Right renal cortex interstitium (tissue), 3 donors: ENCODE measurements around the gene RAP1GAP2. TPM values are rescaled to one million over a fixed set of nuclear protein-coding genes. Genes with fewer than 3 reads are reported as not detected.
"Not testable (repeated sequence)": the region's sequence is repeated elsewhere in the genome, so short reads cannot be mapped to it uniquely, and the experiment has no call there.

ENCODE experiments used
- DNase-seq, 3 donors: peaks; one replicate each; pipeline ENCODE4 v3.0.0-alpha.2; 2013; ENCODE audit warnings: low read depth in 3 of 3, low spot score in 2 of 3
- polyA plus RNA-seq, 3 donors: library from polyadenylated mRNA; unstranded; fragments of 120-200 nt; gene quantifications; one replicate each; pipeline ENCODE4 v1.2.1, GENCODE V29; 2013; ENCODE audit not compliant: insufficient read length in 3 of 3

RAP1GAP2 gene
- polyA plus RNA-seq, 3 donors, result 21.2 to 26.3 (median 22.5) TPM

DNA sequence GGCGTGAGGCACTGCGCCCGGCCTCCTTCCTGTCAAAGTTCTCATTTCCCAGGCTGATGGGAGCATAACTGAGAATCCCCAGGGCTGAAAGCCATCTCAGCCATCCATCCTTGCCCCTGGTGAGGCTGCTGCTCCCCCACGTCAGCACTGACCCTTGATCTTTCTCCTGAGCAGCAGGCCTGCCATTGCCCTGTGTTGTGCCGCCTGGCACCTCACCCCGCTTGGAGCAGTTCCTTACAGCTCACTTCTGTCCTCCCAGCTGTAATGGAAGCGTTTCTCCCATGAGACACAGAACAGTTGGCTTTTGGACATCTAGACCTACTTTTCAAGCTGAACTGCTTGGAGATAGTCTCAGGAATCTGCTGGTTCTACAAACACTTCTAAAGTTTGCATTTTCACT lies 215.7 kb downstream of the RAP1GAP2 start:
- no peak for DNase-seq

DNA sequence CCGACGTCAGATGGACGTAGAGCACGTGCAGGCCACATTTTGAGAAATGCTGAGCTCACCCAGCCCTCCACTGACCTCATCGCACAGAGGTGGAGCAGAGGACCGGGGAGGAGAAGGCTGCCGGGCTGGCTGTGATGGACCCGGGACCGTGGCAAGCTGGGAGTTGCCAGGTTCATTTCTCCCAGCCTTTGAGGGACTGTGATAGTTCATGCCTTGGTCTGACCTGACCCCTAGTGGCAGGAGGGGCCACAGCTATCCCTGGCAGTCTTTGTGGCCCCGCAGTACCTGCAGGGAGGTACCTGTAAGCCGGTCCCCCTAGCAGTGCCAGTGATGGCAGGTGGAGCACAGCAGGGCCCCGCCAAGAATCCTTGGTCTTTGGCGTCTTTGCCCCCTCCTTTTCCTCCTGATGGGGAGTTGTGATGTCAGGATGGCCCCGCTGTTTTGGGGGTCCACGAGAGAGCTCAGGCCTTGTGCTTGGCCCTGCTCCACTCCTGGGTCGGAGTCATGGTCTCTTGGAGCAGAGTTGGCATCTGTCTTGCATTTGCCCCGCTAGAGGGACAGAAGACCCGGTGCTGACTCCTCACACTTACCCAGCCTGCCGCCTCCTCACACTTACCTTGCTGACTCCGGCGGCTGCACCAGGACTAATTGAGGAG lies 216.8 kb downstream of the RAP1GAP2 start:
- DNase-seq, result no peak

- no peak for DNase-seq
Observed at GRCh38 chr17:3015890-3016289, 219.7 kb downstream of the RAP1GAP2 start.

DNA sequence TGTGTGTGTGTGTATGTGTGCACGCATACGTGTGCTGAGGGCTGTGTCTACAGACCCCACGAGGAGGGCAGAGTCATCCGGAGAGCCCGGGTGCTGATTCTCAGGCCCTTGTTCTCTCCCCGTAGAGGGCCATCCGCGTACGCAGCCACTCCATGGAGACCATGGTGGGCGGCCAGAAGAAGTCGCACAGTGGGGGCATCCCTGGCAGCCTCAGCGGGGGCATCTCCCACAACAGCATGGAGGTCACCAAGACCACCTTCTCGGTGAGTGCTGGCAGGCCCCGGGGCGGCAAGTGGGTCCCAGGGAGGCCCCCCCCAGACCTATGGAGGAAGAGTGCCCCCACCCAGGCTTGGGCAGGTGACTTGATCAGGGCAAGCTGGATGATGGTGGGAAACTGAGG lies 221.7 kb downstream of the RAP1GAP2 start:
- no peak for DNase-seq

DNA sequence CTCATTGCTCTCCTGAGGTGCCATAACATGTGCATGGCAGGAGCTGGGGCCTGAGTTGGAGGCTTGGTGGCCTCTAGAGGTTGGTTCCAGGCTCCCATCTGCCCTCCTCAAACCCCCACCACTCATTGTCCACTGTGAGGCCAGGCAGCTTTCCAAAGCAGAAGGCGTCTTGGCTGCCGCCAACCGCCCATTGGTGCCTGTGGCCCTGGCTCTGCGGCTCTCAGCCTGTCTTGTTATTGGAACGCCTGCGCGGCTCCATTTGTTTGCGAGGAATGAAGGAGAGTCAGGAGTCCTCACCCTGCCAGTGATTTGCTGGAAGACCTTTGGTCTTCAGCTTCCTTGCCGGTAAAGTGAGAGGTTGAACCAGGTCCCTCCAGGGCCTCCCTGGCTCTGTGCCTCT lies 223.5 kb downstream of the RAP1GAP2 start:
- no peak for DNase-seq

GRCh38 chr17:3020381-3020780 lies 224.1 kb downstream of the RAP1GAP2 start:
- no peak for DNase-seq

GRCh38 chr17:3022197-3022596 lies 226.0 kb downstream of the RAP1GAP2 start:
- no peak for DNase-seq

GRCh38 chr17:3024346-3024745 lies 228.1 kb downstream of the RAP1GAP2 start:
- DNase-seq, result no peak

DNA sequence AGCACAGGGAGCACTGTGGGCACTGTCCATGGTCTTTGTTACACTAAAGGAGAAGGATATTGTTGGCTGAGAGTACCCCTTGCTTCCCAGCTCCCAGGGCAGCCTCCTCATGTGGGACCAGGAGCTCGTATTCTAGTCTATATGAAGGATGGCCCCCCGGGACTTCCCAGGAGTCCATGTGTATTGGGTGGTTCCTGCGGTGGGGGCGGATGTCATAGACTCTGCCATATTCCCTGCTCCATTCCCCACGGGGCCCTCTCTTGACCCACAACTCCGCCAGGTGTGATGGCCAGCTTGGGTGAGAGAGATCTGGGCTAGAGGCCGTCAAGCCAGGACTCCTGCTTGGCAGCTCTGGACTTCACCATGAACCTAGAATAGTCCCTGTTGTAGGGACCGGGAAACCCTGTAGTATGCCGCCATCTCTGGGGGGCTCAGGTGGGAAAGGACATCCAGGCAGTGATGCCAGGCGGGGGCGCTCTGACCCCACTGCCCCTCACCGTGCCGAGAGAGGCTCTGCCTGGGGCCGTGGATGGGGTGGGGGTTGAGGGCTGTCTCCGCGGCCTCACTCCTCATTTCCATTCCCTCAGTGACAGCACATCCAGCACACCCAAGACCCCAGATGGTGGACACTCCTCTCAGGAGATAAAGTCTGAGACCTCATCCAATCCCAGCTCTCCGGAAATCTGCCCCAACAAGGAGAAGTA lies 229.3 kb downstream of the RAP1GAP2 start:
- DNase-seq, result no peak

DNA sequence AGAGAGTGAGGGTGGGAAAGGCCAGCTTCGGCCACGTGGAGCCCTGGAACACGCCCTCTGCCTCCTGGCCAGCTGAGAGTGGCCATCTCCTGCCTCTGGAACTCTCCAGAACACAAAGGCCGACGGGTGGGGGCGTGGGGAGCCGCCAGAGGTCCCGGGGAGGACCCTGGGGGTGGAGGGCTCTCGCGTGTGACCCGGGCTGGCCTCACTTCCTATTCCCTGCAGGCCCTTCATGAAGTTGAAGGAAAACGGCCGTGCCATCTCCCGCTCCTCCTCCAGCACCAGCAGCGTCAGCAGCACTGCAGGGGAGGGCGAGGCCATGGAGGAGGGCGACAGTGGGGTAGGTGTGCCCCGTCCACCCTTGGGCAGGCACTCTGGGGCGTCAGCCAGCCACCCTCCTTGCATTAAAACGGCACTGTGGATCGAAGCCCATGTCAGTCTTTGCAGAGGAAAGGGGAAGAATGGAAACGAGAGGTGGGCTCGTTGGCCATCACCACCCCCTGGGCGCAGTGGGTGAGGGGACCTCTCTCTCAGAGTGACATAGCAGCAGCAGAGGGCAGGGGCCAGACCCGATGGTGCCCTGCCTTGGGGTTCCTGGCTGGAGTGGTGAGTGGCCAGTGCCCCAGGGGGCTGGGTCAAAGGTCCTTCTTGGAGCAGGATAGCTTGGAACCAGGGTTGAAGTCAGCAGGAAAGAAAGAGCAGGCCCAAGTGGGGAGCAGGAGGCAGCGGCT lies 230.1 kb downstream of the RAP1GAP2 start:
- no peak for DNase-seq

GRCh38 chr17:3026856-3027751 lies 230.9 kb downstream of the RAP1GAP2 start:
- DNase-seq, result no peak

GRCh38 chr17:3027786-3028532 lies 231.7 kb downstream of the RAP1GAP2 start:
- no peak for DNase-seq

DNA sequence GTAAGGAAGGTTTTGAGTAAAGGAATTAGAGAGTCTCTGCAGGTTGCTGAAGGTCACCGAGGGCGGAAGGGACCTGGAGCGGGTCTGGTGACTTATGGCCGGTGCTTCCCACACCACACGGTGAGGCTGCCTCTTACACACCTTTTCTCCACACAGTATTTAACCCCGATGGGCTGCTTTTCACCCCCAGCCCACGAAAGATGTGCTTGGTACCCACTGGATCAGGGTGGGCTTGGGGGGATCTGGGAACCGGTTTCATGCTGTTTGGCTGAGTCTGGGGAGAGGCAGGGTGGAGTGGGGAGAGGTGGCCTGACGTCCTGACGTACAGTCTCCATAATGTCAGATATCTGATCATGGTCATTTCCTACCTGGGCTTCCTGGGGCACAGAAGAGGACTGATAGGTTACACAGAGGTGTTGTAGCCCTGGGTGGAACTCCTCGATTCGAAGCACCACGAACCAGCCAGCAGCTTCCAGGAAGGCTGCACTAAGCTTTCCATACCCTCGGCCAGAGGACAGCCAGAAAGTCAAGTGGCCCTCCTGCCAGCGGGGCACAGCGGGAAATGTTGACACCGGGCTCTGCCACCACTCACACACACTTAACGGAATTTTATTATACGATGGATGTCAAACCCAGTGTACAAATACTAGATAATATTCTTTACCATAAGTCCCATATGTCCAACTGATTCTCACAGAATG lies 233.1 kb downstream of the RAP1GAP2 start:
- DNase-seq, result no peak

GRCh38 chr17:3030096-3030495 lies 233.9 kb downstream of the RAP1GAP2 start:
- no peak for DNase-seq

- DNase-seq, result not testable (repeated sequence)
Observed at GRCh38 chr17:3030852-3031470, 234.7 kb downstream of the RAP1GAP2 start.

DNA sequence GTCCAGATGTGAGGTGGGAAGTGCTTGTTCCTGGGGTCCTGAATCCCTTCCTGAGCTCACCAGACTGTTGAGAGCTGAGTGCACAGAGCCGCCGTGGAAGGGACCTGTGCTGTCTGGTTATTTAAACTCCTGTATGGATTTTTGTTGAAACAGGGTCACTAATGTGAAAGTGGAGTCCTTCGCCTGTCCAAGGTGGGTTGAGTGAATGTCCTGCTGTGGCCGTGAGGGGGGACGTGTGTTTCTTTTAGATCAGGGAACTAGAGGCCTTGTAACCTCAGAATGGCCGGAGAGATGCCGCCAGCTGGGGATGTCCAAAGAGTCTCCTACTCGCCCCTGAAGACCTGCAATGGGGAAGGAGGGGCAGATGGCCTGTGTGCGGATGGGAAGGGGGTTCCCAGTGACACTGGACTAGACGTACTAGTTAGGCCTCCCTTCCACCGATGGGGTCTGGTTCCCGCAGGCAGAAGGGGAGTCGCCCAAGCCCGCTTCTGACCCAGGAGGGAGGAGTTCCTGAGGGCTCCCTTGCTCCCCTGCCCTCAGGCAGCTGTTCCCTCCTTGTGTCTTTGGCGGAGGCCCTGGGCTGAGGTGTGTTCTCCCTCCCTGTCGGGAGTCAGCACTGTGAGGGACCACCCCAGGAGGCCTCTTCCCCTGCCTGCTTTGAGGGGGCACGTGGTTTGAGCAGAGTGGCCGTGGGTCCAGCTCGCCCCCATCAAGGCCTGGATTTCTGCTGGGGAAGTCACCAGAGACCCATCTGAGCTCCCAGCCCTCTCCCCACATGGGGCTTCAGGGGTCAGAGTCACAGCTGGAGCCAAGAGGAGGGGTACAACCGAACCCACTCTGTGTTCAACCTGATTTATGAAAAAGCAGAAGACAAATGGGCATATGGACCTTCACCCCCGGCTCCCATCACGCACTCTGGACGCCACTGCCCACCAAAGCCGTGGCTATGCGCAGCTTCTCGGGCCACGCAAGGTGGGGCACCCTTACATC lies 236.3 kb downstream of the RAP1GAP2 start:
- DNase-seq, result no peak

DNA sequence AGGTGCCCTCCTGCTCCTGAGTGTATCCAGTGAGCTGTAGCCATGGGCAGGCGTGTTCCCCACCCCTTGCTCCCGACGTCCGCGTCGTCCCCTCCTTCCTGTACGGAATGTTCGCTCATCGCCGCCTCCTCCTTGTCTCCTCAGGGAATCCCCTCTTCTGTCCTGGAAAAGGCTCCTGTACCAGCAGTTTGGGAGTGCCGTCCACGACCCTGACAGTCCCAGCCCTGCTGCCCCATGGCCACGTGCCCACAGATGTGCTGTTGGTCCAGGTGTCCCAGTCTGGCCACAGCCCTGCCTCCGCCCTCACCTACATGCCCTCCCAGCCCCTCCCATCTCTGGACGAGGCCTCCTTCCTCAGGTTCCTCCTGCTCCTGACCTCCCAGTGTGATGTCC lies 237.0 kb downstream of the RAP1GAP2 start:
- DNase-seq, result no peak
